Heart right ventricle (tissue), 16 donors: ENCODE data around the gene ELAVL1. TPM values are rescaled to one million over a fixed set of nuclear protein-coding genes. Genes with fewer than 3 reads are reported as not detected.

Experiments used
- ATAC-seq, 8 donors: fragments of 200-7000 bp; cut with Tn5 transposase; one replicate each; pipeline ENCODE4 v1.9.1; 2020; ENCODE audit warnings: mild to moderate bottlenecking in 8 of 8, moderate library complexity in 8 of 8, moderate number of reproducible peaks in 1 of 8
- DNase-seq, 2 donors: peaks; one replicate each; pipeline ENCODE4 v3.0.0-alpha.2; 2020
- H3K27ac ChIP-seq, 10 donors: fragments of 200-600 bp; sonication (generic) in 2 of 10; one replicate each; pipeline versions ENCODE4 v1.5.0 to v1.8.0; 2020 to 2022; ENCODE audit warnings: mild to moderate bottlenecking in 3 of 10
- H3K27me3 ChIP-seq, 7 donors: fragments of 200-600 bp; one replicate each; pipeline ENCODE4 v1.8.0; 2021 to 2022; ENCODE audit warnings: mild to moderate bottlenecking in 2 of 7
- H3K36me3 ChIP-seq, 9 donors: fragments of 200-600 bp; sonication (generic) in 1 of 9; one replicate each; pipeline versions ENCODE4 v1.5.0 to v1.8.0; 2020 to 2022; ENCODE audit warnings: mild to moderate bottlenecking in 2 of 9
- H3K4me1 ChIP-seq, 9 donors: fragments of 200-600 bp; sonication (generic) in 1 of 9; one replicate each; pipeline versions ENCODE4 v1.5.0 to v1.8.0; 2020 to 2022; ENCODE audit warnings: mild to moderate bottlenecking in 4 of 9
- H3K4me3 ChIP-seq, 10 donors: fragments of 200-600 bp; sonication (generic) in 2 of 10; one replicate each; pipeline versions ENCODE4 v1.5.0 to v1.8.0; 2020 to 2022; ENCODE audit warnings: mild to moderate bottlenecking in 7 of 10, moderate library complexity in 2 of 10
- H3K9me3 ChIP-seq, 11 donors: fragments of 200-600 bp in 10 of 11; sonication (generic) in 2 of 11; one replicate each; pipeline versions ENCODE4 v1.5.0 to v1.8.0; 2013 to 2022; ENCODE audit warnings: mild to moderate bottlenecking in 2 of 11, control low read depth in 1 of 11, moderate library complexity in 1 of 11
- CTCF ChIP-seq, 9 donors: fragments of 200-600 bp; sonication (generic) in 2 of 9; IDR thresholded peaks; one replicate each; pipeline versions ENCODE4 v1.5.0 to v1.8.0; 2021 to 2022; ENCODE audit warnings: antibody characterized with exemption in 9 of 9, mild to moderate bottlenecking in 5 of 9, moderate library complexity in 1 of 9
- WGBS, 2 donors: extraction: QIAGEN DNeasy Blood & Tissue Kit; methylation state at CpG; one replicate each; pipeline ENCODE4 v1.1.7; 2013; ENCODE audit warnings: inconsistent platforms in 1 of 2; 5-methylcytosine and 5-hydroxymethylcytosine counted together
- intact Hi-C, 10 donors: fragments of 100-400 bp; cut with DNase I; formaldehyde crosslinking; loops; one replicate each; pipeline versions ENCODE4 v1.11.1 to v1.14.2; 2022
- polyA plus RNA-seq, 2 donors: library from polyadenylated mRNA; stranded (reverse); fragments of 200-250 nt; gene quantifications; one replicate each; pipeline ENCODE4 v1.2.3, GENCODE V29; 2013
- total RNA-seq, 10 donors: library from RNA; stranded (reverse); fragmentation: NEBNext Ultra II Directional in 3 of 10; extraction: Animal tissue kit (Norgen Biotek cat#: 25700) in 3 of 10; gene quantifications; one replicate each; pipeline versions ENCODE4 v1.2.1 to v1.2.4, GENCODE V29; 2021 to 2023
- donor health status: Arrhythmogenic right ventricular cardiomyopathy.
- donor health status: ischemic (EF 13 %, LVEDD 7.1; RV severe dilation, severe dysfunction).
- donor health status: healthy with polysubstance abuse.
- donor health status: DM: no; HTN: yes; CAD: no.
- donor health status: DM: no; HTN: no; CAD: no.
- donor health status: ischemic (EF 25% LVEDD 6.9; RV normal size, moderate dysfunction).
- donor health status: ischemic (EF 25% LVEDD 5.7; RV mildly dilated, moderate dysfunction).
- donor health status: healthy.
- donor health status: DM: yes; HTN: yes; CAD: no.
- donor health status: Ischemic cardiomyopathy.
- donor health status: ischemic (EF 35%, LVEDD 5.7; RV mildly dilated, moderate dysfunction).
- donor health status: nonischemic (EF 11% LVEDD 7.7; RV severe dilation, severe dysfunction).
- donor health status: DM: yes; HTN: yes; CAD: no.
- donor health status: PGD.
- donor health status: ischemic (EF 29% LVEDD 5.4; RV normal size, mild dysfunction).
- donor health status: nonischemic (EF 23%, LVEDD 6.1; RV moderate dilation, normal function).

The ELAVL1 gene
- total and polyA plus RNA-seq, 12 donors = 11.6 to 60.1 (median 54.4) TPM

- 92 to 93% methylated on average over 19 of the region's 19 CpGs for WGBS, 2 donors
- H3K27me3 ChIP-seq = no peaks in the 10 kb centered on the region
- intact Hi-C loops = loop anchor here in 6 of 10 donors (5.0 to 10.0 kb wide), 4 partner anchors 63 to 313 kb away; partner anchors contain the start of gene ELAVL1 (in 2 of the 6)
- ATAC-seq = no peak
- peaks cover 4 to 26% (median 13%) of the 10 kb centered on the region in 9 donors for H3K4me1 ChIP-seq
- H3K9me3 ChIP-seq = no peaks in the 10 kb centered on the region
- no peak for DNase-seq
- peaks cover 0 to 46% (median 27%) of the 10 kb centered on the region in 9 donors for H3K36me3 ChIP-seq
- no peak overlapping the region for H3K27ac ChIP-seq
- H3K4me3 ChIP-seq = peak overlapping the region in 6 of 10 donors; percentile 72 to 99 (median 87)
- no peak for TF ChIP-seq CTCF (IDR thresholded peaks at IDR 0.05)
Observed at GRCh38 chr19:7941895-7942596, 63.4 kb downstream of the ELAVL1 start.

GRCh38 chr19:7940841-7941240 lies 64.6 kb downstream of the ELAVL1 start:
- H3K27ac ChIP-seq = no peak overlapping the region
- intact Hi-C loops = loop anchor here in 6 of 10 donors (5.0 to 10.0 kb wide), 4 partner anchors 64 to 314 kb away; partner anchors contain the start of gene ELAVL1 (in 2 of the 6)
- H3K36me3 ChIP-seq = peaks cover 4 to 58% (median 39%) of the 10 kb centered on the region in 9 donors
- no peak for TF ChIP-seq CTCF (IDR thresholded peaks at IDR 0.05)
- 92 to 94% methylated on average over 13 of the region's 13 CpGs for WGBS, 2 donors
- H3K27me3 ChIP-seq = no peaks in the 10 kb centered on the region
- peaks cover 4 to 28% (median 15%) of the 10 kb centered on the region in 9 donors for H3K4me1 ChIP-seq
- ATAC-seq (no peak), DNase-seq (no peak)
- H3K4me3 ChIP-seq = no peak overlapping the region
- H3K9me3 ChIP-seq = no peaks in the 10 kb centered on the region

GRCh38 chr19:7934766-7935165 lies 70.7 kb downstream of the ELAVL1 start:
- peaks cover 0 to 5% (median under 1%) of the 10 kb centered on the region in 9 donors for H3K4me1 ChIP-seq
- H3K27ac ChIP-seq = no peak overlapping the region
- H3K27me3 ChIP-seq = no peaks in the 10 kb centered on the region
- intact Hi-C loops = no loop called here
- ATAC-seq (no peak), DNase-seq (no peak)
- H3K36me3 ChIP-seq = peaks cover 24 to 100% (median 80%) of the 10 kb centered on the region in 9 donors
- H3K4me3 ChIP-seq = no peak overlapping the region
- H3K9me3 ChIP-seq = no peaks in the 10 kb centered on the region
- WGBS, 2 donors = 90 to 91% methylated on average over 21 of the region's 21 CpGs
- no peak for TF ChIP-seq CTCF (IDR thresholded peaks at IDR 0.05)

GRCh38 chr19:7933828-7934725 lies 71.4 kb downstream of the ELAVL1 start:
- DNase-seq (no peak), ATAC-seq (no peak)
- no peak for TF ChIP-seq CTCF (IDR thresholded peaks at IDR 0.05)
- Histone ChIP-seq H3K36me3 (peaks cover 24 to 95% (median 74%) of the 10 kb centered on the region in 9 donors), H3K4me1 (peaks cover 0 to 12% (median 5%) of the 10 kb centered on the region in 9 donors), H3K27ac (no peak overlapping the region), H3K9me3 (no peaks in the 10 kb centered on the region), H3K4me3 (no peak overlapping the region), H3K27me3 (no peaks in the 10 kb centered on the region)
- intact Hi-C loops = no loop called here
- WGBS, 2 donors = 87 to 90% methylated on average over 54 to 55 of the region's 55 CpGs
